ENCODE data around the gene HES7.
A peak's percentile ranks its signal among the peaks of the same experiment; 100 is the strongest.

HES7 gene

GRCh38 chr17:8163978-8164814 lies 40.3 kb upstream of the HES7 start:
- peaks cover 5% of the 10 kb centered on the region for H3K36me3 ChIP-seq (ENCODE audit: control insufficient read depth, insufficient read depth, low read length)
- no peak overlapping the region for H3K4me3 ChIP-seq (replicated peaks; ENCODE audit: low read depth, low read length)
- TF ChIP-seq CTCF (IDR thresholded peaks at IDR 0.05; ENCODE audit: insufficient read depth, low read length, poor library complexity, severe bottlenecking): no peak
- DNase-seq (ENCODE audit: extremely low read depth, insufficient read length): peak; percentile 44
- no peaks in the 10 kb centered on the region for H3K27me3 ChIP-seq (replicated peaks; ENCODE audit: control insufficient read depth, insufficient read depth, low read length)

DNA sequence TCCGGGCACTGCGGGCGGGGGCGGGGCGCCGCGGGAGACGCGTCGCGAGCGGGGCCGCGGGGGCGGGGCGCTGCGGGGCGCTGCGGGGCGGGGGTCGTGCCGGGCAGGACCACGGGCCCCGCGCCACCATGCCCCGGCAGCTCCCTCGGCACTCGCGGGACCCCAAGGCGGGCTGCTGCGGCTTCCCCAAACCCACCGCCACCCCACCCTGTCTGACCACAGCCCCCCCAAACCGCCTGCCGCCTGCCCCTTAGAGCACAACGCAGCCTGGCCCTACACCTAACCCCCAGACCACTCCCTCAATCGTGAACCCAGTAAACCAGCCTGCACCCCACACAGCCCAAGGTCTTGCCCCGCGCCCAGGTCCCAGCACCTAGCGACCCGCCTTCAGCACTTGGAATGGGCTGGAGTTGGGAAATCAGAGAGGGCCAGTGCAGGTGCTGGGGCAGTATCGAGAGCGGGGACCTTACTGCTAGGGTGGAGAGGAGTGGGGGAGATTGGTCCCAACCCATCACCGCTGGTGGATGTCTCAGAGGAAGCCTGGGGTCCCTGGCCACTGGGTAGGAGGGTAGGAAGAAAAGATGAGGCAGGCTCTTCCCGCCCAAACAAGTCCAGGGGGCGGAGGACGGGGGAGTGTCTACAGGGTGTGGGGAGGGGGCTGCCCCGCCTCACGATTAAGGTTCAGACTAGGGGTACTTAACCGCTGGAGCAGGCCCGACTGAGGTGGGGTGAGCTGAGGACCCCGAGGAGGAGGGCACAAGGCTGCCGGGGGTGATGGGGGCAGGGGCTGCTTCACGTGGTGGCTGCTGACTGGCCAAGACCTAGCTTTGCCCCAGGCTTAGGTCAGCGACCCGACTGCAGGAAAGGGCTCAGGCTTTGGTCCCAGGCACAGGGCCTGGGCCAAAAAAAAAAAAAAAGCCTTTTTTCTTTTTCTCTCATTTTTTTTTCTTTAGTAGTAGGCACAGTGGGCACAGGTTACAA lies 39.4 kb upstream of the HES7 start:
- TF ChIP-seq CTCF (IDR thresholded peaks at IDR 0.05; ENCODE audit: insufficient read depth, low read length, poor library complexity, severe bottlenecking): no peak
- H3K36me3 ChIP-seq (ENCODE audit: control insufficient read depth, insufficient read depth, low read length): peaks cover 5% of the 10 kb centered on the region
- H3K27me3 ChIP-seq (replicated peaks; ENCODE audit: control insufficient read depth, insufficient read depth, low read length): no peaks in the 10 kb centered on the region
- H3K4me3 ChIP-seq (replicated peaks; ENCODE audit: low read depth, low read length): peak overlapping the region; percentile 95
- peak; percentile 45 for DNase-seq (ENCODE audit: extremely low read depth, insufficient read length)

DNA sequence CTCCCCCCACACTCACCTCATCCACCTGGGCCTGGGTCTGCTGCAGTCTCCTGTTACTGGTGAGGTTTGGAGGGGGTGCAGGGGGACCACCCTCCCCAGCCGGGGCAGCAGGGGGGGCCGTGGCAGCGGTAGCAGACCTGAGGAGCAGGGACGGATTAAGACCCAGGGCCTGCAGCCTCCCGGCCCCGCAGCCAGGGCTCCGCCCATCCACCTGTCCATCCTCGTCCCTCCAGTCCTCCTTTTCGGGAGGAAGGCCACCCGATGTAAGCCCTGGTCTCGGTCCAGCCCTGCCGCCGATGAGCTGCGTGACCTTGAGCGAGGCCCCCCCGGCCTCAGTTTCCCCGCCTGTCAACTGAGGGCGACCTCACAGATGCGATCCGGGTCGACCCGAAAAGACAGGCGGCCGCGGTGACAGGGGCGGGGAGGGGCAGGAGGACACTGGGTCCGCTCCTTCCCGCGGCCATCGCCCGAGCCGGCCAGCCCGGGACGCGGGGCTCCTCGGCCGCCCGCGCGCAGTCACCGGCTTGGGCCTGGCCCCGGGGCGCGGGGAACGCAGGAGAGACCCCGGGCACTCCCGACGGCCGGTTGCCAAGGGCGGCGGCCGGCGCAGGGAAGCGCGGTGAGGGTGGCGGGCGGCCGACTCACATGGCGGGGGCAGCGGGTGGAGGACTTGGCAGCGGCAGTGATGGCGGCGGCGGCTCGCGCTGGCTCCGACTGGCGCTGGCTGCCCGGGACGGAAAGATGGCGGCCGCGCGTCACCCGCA lies 38.5 kb upstream of the HES7 start, which contains the start of gene VAMP2:
Gene VAMP2, minus strand, starts transcription at position 716 of the 764 bp plus-strand sequence. Its CDS starts 69 bp downstream, at position 647.
- H3K36me3 ChIP-seq (ENCODE audit: control insufficient read depth, insufficient read depth, low read length): peaks cover 5% of the 10 kb centered on the region
- peak within 1 kb of the TSS; percentile 95 for H3K4me3 ChIP-seq (replicated peaks; ENCODE audit: low read depth, low read length)
- TF ChIP-seq CTCF (IDR thresholded peaks at IDR 0.05; ENCODE audit: insufficient read depth, low read length, poor library complexity, severe bottlenecking): no peak
- peak; percentile 79 for DNase-seq (ENCODE audit: extremely low read depth, insufficient read length)
- no peaks in the 10 kb centered on the region for H3K27me3 ChIP-seq (replicated peaks; ENCODE audit: control insufficient read depth, insufficient read depth, low read length)

- no peaks in the 10 kb centered on the region for H3K27me3 ChIP-seq (replicated peaks; ENCODE audit: control insufficient read depth, insufficient read depth, low read length)
- H3K36me3 ChIP-seq (ENCODE audit: control insufficient read depth, insufficient read depth, low read length): peaks cover 5% of the 10 kb centered on the region
- H3K4me3 ChIP-seq (replicated peaks; ENCODE audit: low read depth, low read length): peak overlapping the region; percentile 95
- no peak for TF ChIP-seq CTCF (IDR thresholded peaks at IDR 0.05; ENCODE audit: insufficient read depth, low read length, poor library complexity, severe bottlenecking)
- DNase-seq (ENCODE audit: extremely low read depth, insufficient read length): no peak
Measured at GRCh38 chr17:8161289-8162232, 37.7 kb upstream of the HES7 start.
